ENCODE results near the gene CHN2.

Gene CHN2

DNA sequence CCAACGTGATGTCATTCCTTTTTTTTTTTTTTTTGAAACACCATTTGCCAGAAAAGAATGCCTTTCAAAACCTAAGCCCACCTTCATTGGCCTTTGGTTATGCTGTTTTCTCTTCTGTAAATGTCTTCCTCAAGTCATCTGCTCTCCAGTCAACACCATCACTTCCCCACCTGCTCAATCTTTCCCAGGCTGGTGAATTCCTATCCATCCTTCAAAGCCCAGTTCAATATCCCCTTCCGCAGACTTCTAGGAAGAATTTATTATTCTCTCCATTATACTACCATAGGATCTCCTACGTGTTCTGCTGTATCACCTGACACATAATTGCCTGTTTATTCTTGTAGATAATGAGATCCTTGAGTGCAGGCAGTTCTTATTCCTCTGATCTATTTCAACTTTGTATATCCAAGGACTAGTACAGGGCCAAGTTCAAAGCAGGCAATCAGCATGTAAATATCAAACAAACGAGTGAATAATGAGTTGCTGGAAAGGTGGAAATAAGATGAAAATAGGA is 295.6 kb downstream of the CHN2 start:
- Histone ChIP-seq H2AK5ac (ENCODE audit: low read length) (no peak overlapping the region), H4K8ac (ENCODE audit: low read depth, low read length) (no peak overlapping the region), H3K79me2 (ENCODE audit: control insufficient read depth, insufficient read depth, low read length) (no peaks in the 10 kb centered on the region), H3K79me1 (ENCODE audit: low read length) (no peaks in the 10 kb centered on the region), H2BK15ac (replicated peaks; ENCODE audit: low read depth) (no peak overlapping the region), H3K4me1 (ENCODE audit: control insufficient read depth, low read depth, low read length) (no peaks in the 10 kb centered on the region), H3K18ac (ENCODE audit: low read length) (no peak overlapping the region), H2BK120ac (ENCODE audit: low read depth, low read length) (no peak overlapping the region), H3K9ac (ENCODE audit: low read length) (no peak overlapping the region), H3K23ac (ENCODE audit: low read length) (no peak overlapping the region), H3K27me3 (ENCODE audit: insufficient read depth, low read length, poor library complexity) (no peaks in the 10 kb centered on the region), H3K27ac (ENCODE audit: low read depth, low read length) (no peak overlapping the region), H3K56ac (ENCODE audit: low read length) (no peak overlapping the region), H4K5ac (ENCODE audit: low read length) (no peak overlapping the region), H3K4me3 (ENCODE audit: low read length) (no peak overlapping the region), H3K36me3 (ENCODE audit: control insufficient read depth, insufficient read depth, low read length) (no peaks in the 10 kb centered on the region), H3K4me2 (ENCODE audit: low read length) (no peak overlapping the region), H2BK5ac (ENCODE audit: low read length) (no peak overlapping the region), H3K4ac (ENCODE audit: low read depth, low read length) (no peak overlapping the region)
- WGBS (ENCODE audit: extremely low coverage, insufficient coverage, low lambda C conversion rate): no CpG with 5 or more reads among the region's 4 CpGs
- no peak for DNase-seq

DNA sequence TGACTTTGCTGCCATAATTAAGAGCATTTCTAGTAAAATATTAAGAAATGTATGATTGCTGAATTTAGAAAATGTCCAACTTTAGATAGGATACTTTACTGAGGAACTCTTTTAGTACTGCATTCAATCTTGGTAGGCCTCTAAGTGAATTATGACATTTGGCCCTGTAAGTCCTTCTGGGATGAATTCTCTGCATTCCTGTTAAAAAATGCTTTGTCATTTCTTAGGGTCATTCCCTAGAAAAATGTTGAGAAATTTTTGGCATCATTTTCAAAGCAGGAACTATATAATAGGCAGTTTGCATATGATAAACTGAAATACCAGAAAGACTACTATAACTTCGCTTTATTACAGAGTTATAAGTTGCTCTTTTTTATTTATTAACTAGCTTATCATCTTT is 299.8 kb downstream of the CHN2 start:
- Histone ChIP-seq H2BK5ac (ENCODE audit: low read length) (no peak overlapping the region), H4K5ac (ENCODE audit: low read length) (no peak overlapping the region), H3K36me3 (ENCODE audit: control insufficient read depth, insufficient read depth, low read length) (no peaks in the 10 kb centered on the region), H2BK120ac (ENCODE audit: low read depth, low read length) (no peak overlapping the region), H3K9ac (ENCODE audit: low read length) (no peak overlapping the region), H3K4ac (ENCODE audit: low read depth, low read length) (no peak overlapping the region), H3K27ac (ENCODE audit: low read depth, low read length) (no peak overlapping the region), H3K4me2 (ENCODE audit: low read length) (no peak overlapping the region), H3K23ac (ENCODE audit: low read length) (no peak overlapping the region), H2AK5ac (ENCODE audit: low read length) (no peak overlapping the region), H3K79me1 (ENCODE audit: low read length) (no peaks in the 10 kb centered on the region), H3K79me2 (ENCODE audit: control insufficient read depth, insufficient read depth, low read length) (no peaks in the 10 kb centered on the region), H2BK15ac (replicated peaks; ENCODE audit: low read depth) (no peak overlapping the region), H3K4me3 (ENCODE audit: low read length) (no peak overlapping the region), H3K56ac (ENCODE audit: low read length) (no peak overlapping the region), H4K8ac (ENCODE audit: low read depth, low read length) (no peak overlapping the region), H3K4me1 (ENCODE audit: control insufficient read depth, low read depth, low read length) (peaks cover 2% of the 10 kb centered on the region), H3K18ac (ENCODE audit: low read length) (no peak overlapping the region), H3K27me3 (ENCODE audit: insufficient read depth, low read length, poor library complexity) (no peaks in the 10 kb centered on the region)
- WGBS (ENCODE audit: extremely low coverage, insufficient coverage, low lambda C conversion rate): no CpG with 5 or more reads among the region's 1 CpG
- DNase-seq: peak; percentile 48

GRCh38 chr7:29495653-29496052 is 301.1 kb downstream of the CHN2 start:
- no peak overlapping the region for H3K4ac ChIP-seq (ENCODE audit: low read depth, low read length)
- H3K4me3 ChIP-seq (ENCODE audit: low read length): no peak overlapping the region
- H3K4me1 ChIP-seq (ENCODE audit: control insufficient read depth, low read depth, low read length): peaks cover 2% of the 10 kb centered on the region
- no peaks in the 10 kb centered on the region for H3K79me1 ChIP-seq (ENCODE audit: low read length)
- WGBS (ENCODE audit: extremely low coverage, insufficient coverage, low lambda C conversion rate): no CpG with 5 or more reads among the region's 7 CpGs
- H2BK15ac ChIP-seq (replicated peaks; ENCODE audit: low read depth): peak overlapping the region; percentile 57
- H3K27me3 ChIP-seq (ENCODE audit: insufficient read depth, low read length, poor library complexity): no peaks in the 10 kb centered on the region
- H3K9ac ChIP-seq (ENCODE audit: low read length): no peak overlapping the region
- no peak overlapping the region for H2BK120ac ChIP-seq (ENCODE audit: low read depth, low read length)
- H3K56ac ChIP-seq (ENCODE audit: low read length): no peak overlapping the region
- no peak overlapping the region for H4K8ac ChIP-seq (ENCODE audit: low read depth, low read length)
- H3K23ac ChIP-seq (ENCODE audit: low read length): no peak overlapping the region
- H2AK5ac ChIP-seq (ENCODE audit: low read length): no peak overlapping the region
- H3K36me3 ChIP-seq (ENCODE audit: control insufficient read depth, insufficient read depth, low read length): no peaks in the 10 kb centered on the region
- no peak overlapping the region for H3K27ac ChIP-seq (ENCODE audit: low read depth, low read length)
- no peak overlapping the region for H4K5ac ChIP-seq (ENCODE audit: low read length)
- DNase-seq: peak; percentile 73
- H3K4me2 ChIP-seq (ENCODE audit: low read length): no peak overlapping the region
- H3K79me2 ChIP-seq (ENCODE audit: control insufficient read depth, insufficient read depth, low read length): no peaks in the 10 kb centered on the region
- peak overlapping the region; percentile 8 for H3K18ac ChIP-seq (ENCODE audit: low read length)
- no peak overlapping the region for H2BK5ac ChIP-seq (ENCODE audit: low read length)

DNA sequence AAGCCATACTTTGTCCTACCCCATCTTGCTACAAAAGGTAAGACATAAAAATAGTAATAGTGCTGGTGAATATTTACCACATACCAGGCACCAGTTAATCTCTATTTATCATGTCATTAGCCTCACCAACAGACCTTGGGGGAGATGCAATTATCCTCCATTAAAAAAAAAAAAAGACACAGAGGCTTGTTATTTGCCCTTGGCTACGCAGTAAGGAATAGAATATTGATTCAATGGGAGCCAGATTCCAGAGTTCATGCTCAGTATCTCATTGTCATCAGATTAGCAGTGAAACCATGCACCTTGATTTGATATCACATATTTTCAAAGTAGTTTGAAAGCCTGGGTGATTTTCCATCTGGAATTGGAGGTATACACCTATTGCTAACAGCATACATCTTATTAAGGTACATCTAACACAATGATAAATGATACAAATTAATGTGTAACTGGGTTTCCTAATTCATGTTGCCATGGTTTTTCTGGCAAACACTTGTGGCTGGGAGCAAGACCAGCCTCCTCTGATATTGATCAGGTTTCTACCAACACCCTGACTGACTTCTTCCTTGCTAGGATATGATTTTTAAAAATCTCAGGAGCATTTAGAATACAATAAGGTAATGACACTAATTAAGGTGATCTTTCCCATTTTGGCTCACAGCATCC is 301.9 kb downstream of the CHN2 start:
- no peak overlapping the region for H2BK120ac ChIP-seq (ENCODE audit: low read depth, low read length)
- no peak overlapping the region for H4K8ac ChIP-seq (ENCODE audit: low read depth, low read length)
- H2BK5ac ChIP-seq (ENCODE audit: low read length): no peak overlapping the region
- H3K4ac ChIP-seq (ENCODE audit: low read depth, low read length): no peak overlapping the region
- H4K5ac ChIP-seq (ENCODE audit: low read length): no peak overlapping the region
- H2AK5ac ChIP-seq (ENCODE audit: low read length): no peak overlapping the region
- no peak overlapping the region for H3K4me3 ChIP-seq (ENCODE audit: low read length)
- no peak overlapping the region for H3K4me2 ChIP-seq (ENCODE audit: low read length)
- H3K36me3 ChIP-seq (ENCODE audit: control insufficient read depth, insufficient read depth, low read length): no peaks in the 10 kb centered on the region
- no peaks in the 10 kb centered on the region for H3K79me1 ChIP-seq (ENCODE audit: low read length)
- H3K9ac ChIP-seq (ENCODE audit: low read length): no peak overlapping the region
- H3K4me1 ChIP-seq (ENCODE audit: control insufficient read depth, low read depth, low read length): peaks cover 2% of the 10 kb centered on the region
- H2BK15ac ChIP-seq (replicated peaks; ENCODE audit: low read depth): no peak overlapping the region
- H3K27ac ChIP-seq (ENCODE audit: low read depth, low read length): no peak overlapping the region
- H3K18ac ChIP-seq (ENCODE audit: low read length): no peak overlapping the region
- H3K79me2 ChIP-seq (ENCODE audit: control insufficient read depth, insufficient read depth, low read length): no peaks in the 10 kb centered on the region
- H3K23ac ChIP-seq (ENCODE audit: low read length): no peak overlapping the region
- whole genome bisulfite sequencing (ENCODE audit: extremely low coverage, insufficient coverage, low lambda C conversion rate): no CpG with 5 or more reads among the region's 1 CpG
- no peak for DNase-seq
- H3K27me3 ChIP-seq (ENCODE audit: insufficient read depth, low read length, poor library complexity): no peaks in the 10 kb centered on the region
- no peak overlapping the region for H3K56ac ChIP-seq (ENCODE audit: low read length)

DNA sequence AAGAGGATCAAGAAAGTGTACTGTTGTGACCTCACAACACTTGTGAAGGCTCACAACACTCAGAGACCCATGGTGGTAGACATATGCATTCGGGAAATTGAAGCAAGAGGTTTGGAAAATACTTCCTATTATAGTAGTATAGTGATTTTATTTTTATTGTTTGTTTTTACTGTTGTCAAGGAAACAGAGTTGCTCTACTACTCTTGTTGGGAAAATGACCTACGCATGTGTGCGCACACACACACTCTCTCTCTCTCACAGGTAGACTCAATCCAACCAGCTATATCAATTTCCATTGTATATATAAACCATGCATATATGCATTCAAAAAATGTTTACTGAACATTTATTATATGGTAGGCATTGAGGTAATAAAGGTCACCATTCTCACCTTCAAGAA is 305.4 kb downstream of the CHN2 start:
- no peak overlapping the region for H3K4me3 ChIP-seq (ENCODE audit: low read length)
- H2BK5ac ChIP-seq (ENCODE audit: low read length): no peak overlapping the region
- H2BK15ac ChIP-seq (replicated peaks; ENCODE audit: low read depth): no peak overlapping the region
- no peak for DNase-seq
- no peak overlapping the region for H3K4me2 ChIP-seq (ENCODE audit: low read length)
- no peak overlapping the region for H3K27ac ChIP-seq (ENCODE audit: low read depth, low read length)
- H3K18ac ChIP-seq (ENCODE audit: low read length): no peak overlapping the region
- no CpG with 5 or more reads among the region's 3 CpGs for WGBS (ENCODE audit: extremely low coverage, insufficient coverage, low lambda C conversion rate)
- H3K56ac ChIP-seq (ENCODE audit: low read length): no peak overlapping the region
- H2BK120ac ChIP-seq (ENCODE audit: low read depth, low read length): no peak overlapping the region
- no peaks in the 10 kb centered on the region for H3K36me3 ChIP-seq (ENCODE audit: control insufficient read depth, insufficient read depth, low read length)
- no peak overlapping the region for H3K23ac ChIP-seq (ENCODE audit: low read length)
- no peak overlapping the region for H4K5ac ChIP-seq (ENCODE audit: low read length)
- peaks cover 2% of the 10 kb centered on the region for H3K4me1 ChIP-seq (ENCODE audit: control insufficient read depth, low read depth, low read length)
- no peaks in the 10 kb centered on the region for H3K79me1 ChIP-seq (ENCODE audit: low read length)
- H3K27me3 ChIP-seq (ENCODE audit: insufficient read depth, low read length, poor library complexity): no peaks in the 10 kb centered on the region
- H2AK5ac ChIP-seq (ENCODE audit: low read length): no peak overlapping the region
- no peak overlapping the region for H3K9ac ChIP-seq (ENCODE audit: low read length)
- no peaks in the 10 kb centered on the region for H3K79me2 ChIP-seq (ENCODE audit: control insufficient read depth, insufficient read depth, low read length)
- H3K4ac ChIP-seq (ENCODE audit: low read depth, low read length): no peak overlapping the region
- no peak overlapping the region for H4K8ac ChIP-seq (ENCODE audit: low read depth, low read length)

- no peak overlapping the region for H3K4ac ChIP-seq (ENCODE audit: low read depth, low read length)
- no peaks in the 10 kb centered on the region for H3K79me2 ChIP-seq (ENCODE audit: control insufficient read depth, insufficient read depth, low read length)
- H3K4me3 ChIP-seq (ENCODE audit: low read length): no peak overlapping the region
- no peak overlapping the region for H4K8ac ChIP-seq (ENCODE audit: low read depth, low read length)
- no peak overlapping the region for H3K27ac ChIP-seq (ENCODE audit: low read depth, low read length)
- H3K36me3 ChIP-seq (ENCODE audit: control insufficient read depth, insufficient read depth, low read length): no peaks in the 10 kb centered on the region
- no peak overlapping the region for H2AK5ac ChIP-seq (ENCODE audit: low read length)
- no CpG with 5 or more reads among the region's 3 CpGs for WGBS (ENCODE audit: extremely low coverage, insufficient coverage, low lambda C conversion rate)
- no peak overlapping the region for H3K56ac ChIP-seq (ENCODE audit: low read length)
- H3K4me2 ChIP-seq (ENCODE audit: low read length): no peak overlapping the region
- H2BK15ac ChIP-seq (replicated peaks; ENCODE audit: low read depth): no peak overlapping the region
- H3K79me1 ChIP-seq (ENCODE audit: low read length): no peaks in the 10 kb centered on the region
- no peak for DNase-seq
- H3K9ac ChIP-seq (ENCODE audit: low read length): no peak overlapping the region
- peaks cover 2% of the 10 kb centered on the region for H3K4me1 ChIP-seq (ENCODE audit: control insufficient read depth, low read depth, low read length)
- H3K23ac ChIP-seq (ENCODE audit: low read length): no peak overlapping the region
- no peak overlapping the region for H4K5ac ChIP-seq (ENCODE audit: low read length)
- no peak overlapping the region for H2BK5ac ChIP-seq (ENCODE audit: low read length)
- H2BK120ac ChIP-seq (ENCODE audit: low read depth, low read length): no peak overlapping the region
- no peaks in the 10 kb centered on the region for H3K27me3 ChIP-seq (ENCODE audit: insufficient read depth, low read length, poor library complexity)
- no peak overlapping the region for H3K18ac ChIP-seq (ENCODE audit: low read length)
Measured at GRCh38 chr7:29500719-29501118, 306.1 kb downstream of the CHN2 start.

Data from mesendoderm (in vitro differentiated cells).